NCI-H1417 (cell line): ENCODE results near the gene OR2K2.
A peak's percentile ranks its signal among the peaks of the same experiment; 100 is the strongest.
"Not testable (repeated sequence)": the region's sequence is repeated elsewhere in the genome, so short reads cannot be mapped to it uniquely, and the experiment has no call there.

Experiments used
- DNase-seq, 3 experiments: peaks; one replicate each; lab custom pipeline; 2025; lab: John Stamatoyannopoulos, UW

OR2K2 gene

DNA sequence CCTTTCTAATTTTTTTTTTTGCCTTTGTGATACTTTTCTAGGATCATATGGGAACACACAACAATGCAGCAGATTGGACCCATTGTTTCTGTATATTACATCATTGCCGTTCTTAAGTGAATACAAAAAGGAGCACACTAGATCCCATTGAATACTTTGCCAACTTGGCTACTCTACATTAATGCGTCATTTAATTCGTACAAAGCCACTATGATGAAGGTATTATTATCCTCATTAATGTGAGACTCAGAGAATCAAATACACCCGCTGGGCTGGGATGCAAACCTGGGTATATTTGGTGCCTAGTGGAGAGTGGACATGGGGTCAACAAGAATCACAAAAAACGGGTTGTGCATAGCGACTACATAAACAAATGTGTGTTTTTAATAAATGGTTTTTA lies 31.9 kb downstream of the OR2K2 start:
- DNase-seq: peak in 2 of 3 experiments; percentile 25 to 67

DNA sequence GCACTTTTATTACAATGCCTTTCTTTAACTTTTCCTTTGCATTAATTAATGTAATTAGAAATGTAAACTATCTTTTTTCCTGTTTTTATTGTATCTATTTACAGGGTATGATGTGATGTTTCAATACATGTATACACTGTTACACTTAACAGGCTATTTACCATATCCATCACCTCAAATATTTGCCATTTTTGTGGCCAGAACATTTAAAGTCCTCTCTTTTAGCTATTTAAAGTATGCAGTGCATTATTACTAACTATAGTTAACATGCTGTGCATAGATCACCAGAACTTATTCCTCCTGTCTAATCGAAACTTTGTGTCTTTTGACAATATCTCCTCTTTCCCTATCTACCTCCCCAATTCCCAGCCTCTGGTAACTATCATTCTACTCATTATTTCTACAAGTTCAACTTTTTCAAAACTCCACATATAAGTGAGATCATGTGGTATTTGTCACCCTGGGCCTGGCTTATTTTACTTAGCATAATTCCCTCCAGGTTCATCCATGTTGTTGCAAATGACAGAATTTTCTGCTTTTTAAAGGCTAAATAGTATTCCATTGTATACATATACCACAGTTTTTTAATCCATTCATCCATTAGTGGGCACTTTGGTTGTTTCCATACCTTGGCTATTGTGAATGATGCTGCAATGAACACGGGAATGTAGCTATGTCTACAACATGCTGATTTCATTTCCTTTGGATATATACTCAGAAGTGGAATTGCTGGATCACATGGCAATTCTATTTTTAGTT lies 32.8 kb downstream of the OR2K2 start:
- no peak for DNase-seq

DNA sequence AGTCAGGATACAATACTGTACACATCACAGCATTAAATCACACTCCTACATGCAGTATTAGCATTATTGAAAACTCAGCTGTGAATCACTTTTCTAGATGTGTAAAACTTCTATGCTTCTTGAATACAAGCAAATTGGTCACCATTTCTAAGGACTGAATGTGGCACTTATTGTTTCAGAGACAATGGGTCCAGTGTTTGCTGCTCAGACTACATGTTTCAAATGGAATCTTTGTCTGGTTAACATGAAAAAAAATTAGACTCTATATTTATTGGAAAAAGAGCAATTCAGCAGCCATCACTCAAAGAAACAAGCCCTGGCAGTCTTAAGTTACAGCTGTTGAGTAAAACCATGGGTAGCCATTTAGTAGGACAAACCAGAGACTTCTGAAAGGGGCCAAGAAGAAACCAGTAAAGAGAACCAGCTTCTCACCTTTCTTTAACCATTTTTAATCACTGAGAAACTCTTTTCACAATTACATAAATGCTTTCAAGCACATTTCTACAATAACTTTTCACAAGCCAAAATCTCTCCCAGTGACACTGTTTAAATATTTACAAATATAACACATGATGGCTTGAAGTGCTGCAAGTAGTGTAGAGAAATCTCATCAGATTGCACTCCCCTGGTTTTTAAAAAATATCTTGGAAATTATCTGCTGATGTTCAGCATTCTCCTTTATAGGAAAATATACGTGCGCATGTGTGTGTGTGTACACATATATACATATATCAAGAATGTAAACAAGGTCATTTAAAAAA lies 35.2 kb downstream of the OR2K2 start:
- DNase-seq: no peak

DNA sequence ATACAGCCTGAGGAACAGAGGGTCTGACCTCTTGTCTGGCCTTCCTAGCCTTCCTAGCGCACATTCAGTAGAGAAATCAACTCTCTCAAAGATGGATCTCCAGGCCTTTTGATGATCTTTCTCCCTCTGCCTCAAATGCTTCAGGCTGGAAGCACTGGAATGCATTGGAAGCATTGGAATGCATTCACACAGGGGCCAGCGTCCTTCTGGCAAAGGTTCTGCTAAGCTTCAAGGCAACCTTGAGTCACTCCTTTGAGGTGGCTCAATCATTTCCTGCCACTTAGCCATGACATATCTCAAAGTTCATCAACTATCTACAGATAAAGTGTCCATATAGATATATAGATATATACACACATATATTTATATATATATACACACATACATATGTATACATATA lies 42.9 kb downstream of the OR2K2 start:
- DNase-seq: no peak

DNA sequence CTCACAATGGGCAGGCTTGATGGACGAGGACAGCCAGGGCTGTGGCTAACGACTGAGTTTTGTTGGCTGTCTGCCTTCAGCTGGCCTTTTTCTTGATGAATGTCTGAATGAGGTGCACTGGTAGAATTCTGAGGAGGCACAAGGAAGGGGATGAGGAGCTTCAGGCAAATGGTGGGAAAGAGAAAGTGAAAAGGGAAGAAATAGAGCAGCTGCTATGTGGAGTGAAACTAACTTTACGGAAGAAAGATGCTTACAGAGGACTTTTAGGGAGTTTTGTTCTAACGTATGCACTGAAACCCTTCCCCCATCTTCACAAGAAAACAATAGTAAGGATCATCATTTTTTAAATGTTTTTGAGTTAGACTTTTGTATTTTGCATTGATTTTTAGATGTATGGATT lies 45.3 kb downstream of the OR2K2 start:
- no peak for DNase-seq

DNA sequence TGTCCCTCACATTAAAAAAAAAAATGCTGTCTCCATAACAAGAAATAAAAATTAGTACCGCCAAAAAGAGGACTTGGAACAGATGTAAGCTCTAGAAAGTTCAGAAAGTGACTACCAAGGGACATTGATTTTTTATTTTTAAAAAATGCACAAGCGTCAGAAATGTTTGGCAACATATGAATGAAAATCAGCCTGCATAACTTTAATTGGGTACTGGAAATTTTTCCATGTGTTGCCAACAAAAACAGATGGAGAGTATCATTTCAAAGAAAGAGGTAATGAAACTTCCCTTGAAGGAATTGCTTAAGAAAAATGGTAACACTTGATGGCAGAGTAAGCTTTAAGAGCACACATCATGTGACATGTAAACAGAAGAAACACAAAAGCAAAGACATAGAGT lies 47.2 kb downstream of the OR2K2 start:
- no peak for DNase-seq

DNA sequence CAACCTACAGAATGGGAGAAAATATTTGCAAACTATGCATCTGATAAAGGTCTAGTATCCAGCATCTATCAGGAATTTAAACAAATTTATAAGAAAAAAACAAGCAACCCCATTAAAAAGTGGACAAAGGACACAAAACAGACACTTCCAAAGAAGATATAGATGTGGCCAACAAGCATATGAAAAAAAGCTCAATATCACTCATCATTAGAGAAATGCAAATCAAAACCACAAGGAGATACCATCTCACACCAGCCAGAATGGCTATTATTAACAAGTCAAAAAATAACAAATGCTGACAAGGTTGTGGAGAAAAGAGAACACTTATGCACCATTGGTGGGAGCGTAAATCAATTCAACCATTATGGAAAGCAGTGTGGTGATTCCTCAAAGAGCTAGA lies 49.2 kb downstream of the OR2K2 start:
- not testable (repeated sequence) for DNase-seq
